ENCODE data around the gene HDAC1.
A peak's percentile ranks its signal among the peaks of the same experiment; 100 is the strongest.

Gene HDAC1

GRCh38 chr1:32331549-32331948, 39.7 kb downstream of the HDAC1 start:
- DNase-seq = no peak

- DNase-seq = no peak
These were observed 40.6 kb downstream of the HDAC1 start for GRCh38 chr1:32332290-32333079.

GRCh38 chr1:32333251-32333963, 41.5 kb downstream of the HDAC1 start:
- DNase-seq = no peak

- DNase-seq = no peak
These were observed 42.5 kb downstream of the HDAC1 start for GRCh38 chr1:32334274-32334861.

GRCh38 chr1:32334864-32335534, 43.1 kb downstream of the HDAC1 start:
- DNase-seq = peak; percentile 51

GRCh38 chr1:32335535-32335789, 43.6 kb downstream of the HDAC1 start:
- no peak for DNase-seq

- peak; percentile 78 for DNase-seq
These were observed 44.1 kb downstream of the HDAC1 start, which contains the start of gene MARCKSL1 for GRCh38 chr1:32335790-32336590. MARCKSL1 (minus strand) TSS chr1:32336233; CDS start chr1:32336033, 200 bp downstream.

- DNase-seq = no peak
These were observed 44.7 kb downstream of the HDAC1 start for GRCh38 chr1:32336591-32336932.

- peak; percentile 71 for DNase-seq
These were observed 45.2 kb downstream of the HDAC1 start for GRCh38 chr1:32336963-32337675.

- DNase-seq = no peak
These were observed 46.2 kb downstream of the HDAC1 start for GRCh38 chr1:32337855-32338636.

- no peak for DNase-seq
These were observed 46.8 kb downstream of the HDAC1 start for GRCh38 chr1:32338637-32339145.

GRCh38 chr1:32339363-32339978, 47.6 kb downstream of the HDAC1 start:
- DNase-seq = peak; percentile 76

GRCh38 chr1:32341186-32341757, 49.4 kb downstream of the HDAC1 start:
- DNase-seq = no peak

- DNase-seq = no peak
These were observed 50.1 kb downstream of the HDAC1 start for GRCh38 chr1:32341971-32342370.

- no peak for DNase-seq
These were observed 50.8 kb downstream of the HDAC1 start for GRCh38 chr1:32342704-32343103.

- peak; percentile 19 for DNase-seq
These were observed 53.5 kb downstream of the HDAC1 start for GRCh38 chr1:32345289-32345827.

GRCh38 chr1:32346532-32347157, 54.8 kb downstream of the HDAC1 start:
- DNase-seq = no peak

- peak; percentile 92 for DNase-seq
These were observed 57.4 kb downstream of the HDAC1 start for GRCh38 chr1:32349211-32349708.

- no peak for DNase-seq
These were observed 59.0 kb downstream of the HDAC1 start for GRCh38 chr1:32350785-32351398.
